SK-N-DZ (cell line): Measurements from ENCODE around the gene OR56B1. TPM values are rescaled to one million over a fixed set of nuclear protein-coding genes. Genes with fewer than 3 reads are reported as not detected.
"Not testable (repeated sequence)": the region's sequence is repeated elsewhere in the genome, so short reads cannot be mapped to it uniquely, and the experiment has no call there.

Source experiments
- DNase-seq: peaks from one replicate; pipeline ENCODE4 v3.0.0-alpha.2; 2015; ENCODE audit warnings: low spot score
- polyA plus RNA-seq, 2 experiments: library from polyadenylated mRNA; depleted of rRNA; stranded (reverse); fragments of >200 nt; gene quantifications; 2 replicates each; pipeline ENCODE4 v1.2.3, GENCODE V29; 2014

Gene OR56B1, protein sequence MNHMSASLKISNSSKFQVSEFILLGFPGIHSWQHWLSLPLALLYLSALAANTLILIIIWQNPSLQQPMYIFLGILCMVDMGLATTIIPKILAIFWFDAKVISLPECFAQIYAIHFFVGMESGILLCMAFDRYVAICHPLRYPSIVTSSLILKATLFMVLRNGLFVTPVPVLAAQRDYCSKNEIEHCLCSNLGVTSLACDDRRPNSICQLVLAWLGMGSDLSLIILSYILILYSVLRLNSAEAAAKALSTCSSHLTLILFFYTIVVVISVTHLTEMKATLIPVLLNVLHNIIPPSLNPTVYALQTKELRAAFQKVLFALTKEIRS
- not detected in 2 replicates for polyA plus RNA-seq (2014; cell fraction: cytosol; rRNA removed)
- polyA plus RNA-seq (2014; cell fraction: nucleus; rRNA removed): not detected in 2 replicates

DNA sequence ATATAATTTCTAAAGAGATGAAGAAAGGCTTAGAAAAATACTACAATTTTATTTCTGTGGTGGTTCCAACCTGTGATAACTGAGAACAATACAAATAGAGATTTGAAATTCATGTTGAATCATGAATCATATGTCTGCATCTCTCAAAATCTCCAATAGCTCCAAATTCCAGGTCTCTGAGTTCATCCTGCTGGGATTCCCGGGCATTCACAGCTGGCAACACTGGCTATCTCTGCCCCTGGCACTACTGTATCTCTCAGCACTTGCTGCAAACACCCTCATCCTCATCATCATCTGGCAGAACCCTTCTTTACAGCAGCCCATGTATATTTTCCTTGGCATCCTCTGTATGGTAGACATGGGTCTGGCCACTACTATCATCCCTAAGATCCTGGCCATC is at the start of gene OR56B1:
OR56B1 (plus strand) TSS at position 53 of the 400 bp plus-strand sequence; CDS start at position 122, 69 bp downstream.
- no peak for DNase-seq

DNA sequence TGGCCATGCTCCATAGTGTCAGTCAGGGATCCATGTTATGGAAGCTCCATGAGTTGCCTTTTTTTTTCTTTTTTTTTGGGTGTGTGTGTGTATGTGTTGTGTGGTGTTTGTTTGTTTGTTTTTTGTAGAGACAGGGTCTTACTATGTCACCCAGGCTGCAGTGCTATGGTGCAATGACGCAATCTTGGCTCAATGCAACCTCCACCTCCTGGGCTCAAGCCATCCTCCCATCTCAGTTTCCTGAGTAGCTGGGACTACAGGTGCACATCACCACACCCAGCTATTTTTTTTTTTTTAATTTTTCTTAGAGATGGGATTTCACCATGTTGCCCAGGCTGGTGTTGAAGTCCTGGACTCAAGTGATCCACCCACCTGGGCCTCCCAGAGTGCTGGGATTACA is 47.8 kb upstream of the OR56B1 start:
- no peak for DNase-seq

DNA sequence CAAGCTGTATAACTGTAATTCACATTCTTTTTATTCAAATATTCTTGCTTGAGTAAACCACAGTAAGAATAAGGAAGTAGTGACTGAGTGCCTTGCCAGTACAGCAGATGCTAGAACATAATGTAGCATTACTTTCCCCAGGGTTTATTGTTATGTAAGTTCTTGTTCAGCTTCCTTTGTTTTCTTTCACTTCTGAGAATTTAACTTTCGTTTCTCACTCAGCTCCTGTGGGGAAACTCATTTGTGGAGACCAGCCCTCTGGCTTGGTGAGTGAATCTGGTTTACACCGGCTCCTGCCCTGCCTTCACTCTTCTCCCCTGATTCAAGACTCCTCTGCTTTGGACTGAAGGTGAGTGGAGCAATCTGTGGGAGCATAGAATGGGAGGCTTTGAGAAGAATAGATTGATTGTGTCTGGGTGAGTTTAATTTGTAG is 46.7 kb upstream of the OR56B1 start, which contains the start of gene TRIM22:
TRIM22 (plus strand) TSS at position 240 of the 433 bp plus-strand sequence. CDS start 6,443 bp downstream, outside the sequence.
- no peak for DNase-seq

DNA sequence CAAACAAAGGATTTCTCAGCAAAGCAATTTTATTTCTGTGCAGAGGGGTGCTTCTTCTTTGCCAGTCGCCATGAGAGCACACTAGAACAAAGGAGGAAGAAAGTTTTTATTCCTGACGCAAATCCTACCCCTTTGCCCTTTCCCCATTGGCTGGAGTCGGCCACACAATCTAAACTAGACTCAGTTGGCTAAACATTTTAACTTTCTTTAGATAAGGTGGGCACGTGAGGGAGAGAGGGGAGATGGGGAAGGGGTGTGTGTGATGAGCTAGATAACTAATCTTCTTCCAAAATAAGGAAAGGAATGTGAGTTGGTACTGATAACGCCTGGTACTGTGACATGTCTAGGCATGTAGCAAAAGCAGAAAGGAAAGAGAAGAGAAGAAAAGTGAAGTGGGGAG is 46.0 kb upstream of the OR56B1 start:
- no peak for DNase-seq

DNA sequence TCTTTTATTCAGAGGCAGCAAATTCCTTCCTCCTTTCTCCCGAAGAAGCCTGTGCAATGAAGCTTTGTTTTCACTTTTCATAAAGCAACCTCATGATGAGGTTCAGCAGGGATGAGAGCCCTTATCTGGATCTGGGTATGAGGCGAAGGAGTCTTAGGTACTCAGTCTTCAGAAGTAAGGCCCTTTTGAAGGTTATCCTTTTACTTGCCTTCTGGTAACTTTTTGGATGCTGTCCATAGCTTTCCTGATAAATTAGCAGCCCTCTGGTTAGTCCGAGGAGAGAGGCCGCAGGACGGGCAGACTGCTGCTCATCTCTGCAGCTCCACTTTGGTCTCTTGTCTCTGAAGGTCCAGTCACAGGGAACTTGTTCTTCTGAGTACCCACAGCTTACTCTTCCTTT is 45.5 kb upstream of the OR56B1 start:
- no peak for DNase-seq

DNA sequence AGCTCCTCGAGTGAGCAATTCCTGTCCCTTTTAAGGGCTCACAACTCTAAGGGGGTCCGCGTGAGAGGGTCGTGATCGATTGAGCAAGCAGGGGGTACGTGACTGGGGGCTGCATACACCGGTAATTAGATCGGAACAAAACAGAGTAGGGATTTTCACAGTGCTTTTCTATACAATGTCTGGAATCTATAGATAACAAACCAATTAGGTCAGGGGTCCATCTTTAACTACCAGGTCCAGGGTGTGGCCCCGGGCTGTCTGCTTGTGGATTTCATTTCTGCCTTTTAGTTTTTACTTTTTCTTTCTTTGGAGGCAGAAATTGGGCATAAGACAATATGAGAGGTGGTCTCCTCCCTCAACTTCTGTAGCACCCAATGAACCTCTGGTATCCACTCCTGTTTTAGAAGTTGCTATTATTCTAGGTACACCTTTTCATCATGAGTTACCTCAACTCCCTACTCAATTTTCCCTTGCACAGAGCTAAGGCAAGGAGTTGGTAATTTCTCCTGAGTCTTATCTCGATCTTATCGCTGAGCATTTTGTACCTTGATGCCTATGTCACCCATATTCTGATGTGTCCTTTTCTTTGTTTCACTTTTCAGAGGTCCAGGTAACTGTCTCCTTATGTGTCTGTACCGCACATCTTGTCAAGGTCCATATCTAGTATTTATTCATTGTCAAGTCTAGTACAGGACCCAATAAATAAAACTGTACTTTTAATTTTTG is 44.8 kb upstream of the OR56B1 start:
- DNase-seq: not testable (repeated sequence)

DNA sequence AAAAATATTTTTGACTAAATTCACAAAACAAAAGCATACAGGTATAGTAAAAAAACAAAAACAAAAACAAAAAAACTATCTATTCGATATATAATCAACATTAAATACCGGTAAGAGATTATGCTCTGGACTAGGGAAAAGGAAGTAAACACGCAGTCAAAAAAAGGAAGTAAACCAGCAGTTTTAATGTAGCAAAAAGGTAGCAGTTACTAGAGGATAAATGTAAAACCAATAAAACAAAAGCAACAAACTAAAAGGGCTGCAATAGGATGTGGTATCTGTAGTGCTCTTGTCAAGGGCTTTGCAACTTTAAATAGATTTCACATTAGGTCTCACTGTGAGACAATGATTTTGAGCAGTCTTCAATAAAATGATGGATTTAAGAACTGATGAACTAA is 44.3 kb upstream of the OR56B1 start:
- DNase-seq: no peak

DNA sequence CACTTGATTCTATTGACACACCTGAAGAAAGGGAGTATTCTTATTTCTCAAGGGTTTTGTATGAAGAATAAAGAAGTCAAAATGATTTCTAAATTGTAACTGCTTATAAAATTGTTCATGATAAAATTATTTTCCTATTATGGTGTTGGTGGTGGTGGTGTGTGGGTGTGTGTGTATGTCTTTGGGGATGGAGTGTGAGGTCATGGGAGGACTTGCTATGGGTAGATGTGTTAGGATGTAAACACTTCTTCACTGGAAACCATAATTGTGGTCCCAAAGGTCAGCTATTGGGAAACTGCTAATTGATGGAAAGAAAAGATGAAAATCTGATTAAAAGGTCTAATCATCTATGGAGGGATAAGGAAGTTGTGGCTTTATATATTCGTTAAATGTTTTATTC is 41.6 kb upstream of the OR56B1 start:
- DNase-seq: no peak

DNA sequence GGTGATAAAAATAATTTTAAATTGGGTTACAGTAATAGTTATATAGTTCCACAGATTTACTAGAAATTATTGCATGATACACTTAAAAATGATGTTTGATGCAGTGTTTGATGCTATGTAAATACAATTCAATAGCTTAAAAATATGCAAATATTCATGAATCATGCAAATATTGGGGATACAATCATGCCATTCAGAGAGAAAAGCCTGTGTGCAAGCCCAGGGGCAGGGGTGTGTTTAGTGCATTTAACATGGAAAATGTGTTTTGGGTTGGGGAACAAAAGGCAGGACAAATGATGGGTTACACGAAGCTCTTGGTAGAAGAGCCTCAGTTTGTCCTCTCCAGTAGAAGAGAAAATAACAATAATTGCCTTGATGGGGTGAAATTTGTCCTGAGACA is 40.7 kb upstream of the OR56B1 start:
- no peak for DNase-seq

DNA sequence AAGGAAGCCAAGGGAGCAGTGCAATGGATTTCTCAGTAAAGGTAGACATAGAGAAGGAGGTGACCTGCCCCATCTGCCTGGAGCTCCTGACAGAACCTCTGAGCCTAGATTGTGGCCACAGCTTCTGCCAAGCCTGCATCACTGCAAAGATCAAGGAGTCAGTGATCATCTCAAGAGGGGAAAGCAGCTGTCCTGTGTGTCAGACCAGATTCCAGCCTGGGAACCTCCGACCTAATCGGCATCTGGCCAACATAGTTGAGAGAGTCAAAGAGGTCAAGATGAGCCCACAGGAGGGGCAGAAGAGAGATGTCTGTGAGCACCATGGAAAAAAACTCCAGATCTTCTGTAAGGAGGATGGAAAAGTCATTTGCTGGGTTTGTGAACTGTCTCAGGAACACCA is 40.0 kb upstream of the OR56B1 start:
- DNase-seq: no peak

DNA sequence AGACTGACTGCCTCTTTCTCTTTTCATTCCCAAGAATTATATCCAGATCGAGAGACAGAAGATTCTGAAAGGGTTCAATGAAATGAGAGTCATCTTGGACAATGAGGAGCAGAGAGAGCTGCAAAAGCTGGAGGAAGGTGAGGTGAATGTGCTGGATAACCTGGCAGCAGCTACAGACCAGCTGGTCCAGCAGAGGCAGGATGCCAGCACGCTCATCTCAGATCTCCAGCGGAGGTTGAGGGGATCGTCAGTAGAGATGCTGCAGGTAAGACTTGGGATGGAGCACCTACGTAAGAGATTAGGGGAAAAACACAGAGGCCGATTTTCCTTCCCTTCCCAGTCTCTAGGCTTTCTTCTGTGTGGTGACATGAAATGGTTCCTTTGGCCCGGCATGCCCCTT is 38.0 kb upstream of the OR56B1 start:
- DNase-seq: no peak

DNA sequence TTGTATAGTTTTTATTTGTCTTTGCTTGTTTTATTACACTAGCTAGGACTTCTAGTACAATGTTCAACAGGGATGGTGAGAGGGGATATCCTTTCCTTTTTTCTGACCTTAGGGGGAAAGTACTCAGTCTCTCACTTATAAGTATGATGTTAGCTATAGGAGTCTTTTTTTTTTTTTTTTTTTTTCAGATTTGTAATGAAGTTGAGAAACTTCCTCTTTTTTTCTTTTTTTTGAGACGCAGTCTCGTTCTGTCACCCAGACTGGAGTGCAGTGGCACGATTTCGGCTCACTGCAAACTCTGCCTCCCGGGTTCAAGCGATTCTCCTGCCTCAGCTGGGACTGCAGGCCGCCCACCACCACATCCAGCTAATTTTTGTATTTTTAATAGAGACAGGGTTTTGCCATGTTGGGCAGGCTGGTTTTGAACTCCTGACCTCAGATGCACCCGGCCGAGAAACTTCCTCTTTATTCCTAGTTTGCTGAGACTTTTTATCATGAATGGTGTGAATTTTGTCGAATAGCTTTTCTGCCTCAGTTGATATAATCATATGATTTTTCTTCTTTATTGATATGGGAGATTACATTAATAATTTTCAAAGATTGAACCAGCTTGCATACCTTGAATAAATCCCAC is 35.7 kb upstream of the OR56B1 start:
- no peak for DNase-seq

DNA sequence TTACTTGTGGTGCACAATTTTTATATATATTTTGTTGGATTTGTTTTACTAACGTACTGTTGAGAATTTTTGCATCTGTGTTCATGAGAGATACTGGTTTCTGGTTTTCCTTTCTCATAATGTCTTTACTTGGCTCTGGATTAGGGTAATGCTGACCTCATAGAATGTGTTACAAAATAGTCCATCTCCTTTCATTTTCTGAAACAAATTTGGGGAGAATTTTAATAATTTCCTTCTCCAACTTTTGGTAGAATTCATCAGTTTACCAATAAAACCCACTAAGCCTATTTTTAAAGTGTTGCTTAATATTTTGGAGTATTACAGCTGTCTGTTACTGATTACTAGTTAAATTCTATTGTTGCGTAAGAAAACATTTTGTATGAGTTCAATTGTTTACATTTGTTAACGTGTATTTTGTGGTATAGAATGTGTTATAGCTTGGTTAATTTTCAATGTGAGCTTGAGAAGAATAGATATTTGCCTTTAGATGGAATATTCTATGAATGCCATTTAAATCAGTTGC is 35.1 kb upstream of the OR56B1 start:
- DNase-seq: no peak

DNA sequence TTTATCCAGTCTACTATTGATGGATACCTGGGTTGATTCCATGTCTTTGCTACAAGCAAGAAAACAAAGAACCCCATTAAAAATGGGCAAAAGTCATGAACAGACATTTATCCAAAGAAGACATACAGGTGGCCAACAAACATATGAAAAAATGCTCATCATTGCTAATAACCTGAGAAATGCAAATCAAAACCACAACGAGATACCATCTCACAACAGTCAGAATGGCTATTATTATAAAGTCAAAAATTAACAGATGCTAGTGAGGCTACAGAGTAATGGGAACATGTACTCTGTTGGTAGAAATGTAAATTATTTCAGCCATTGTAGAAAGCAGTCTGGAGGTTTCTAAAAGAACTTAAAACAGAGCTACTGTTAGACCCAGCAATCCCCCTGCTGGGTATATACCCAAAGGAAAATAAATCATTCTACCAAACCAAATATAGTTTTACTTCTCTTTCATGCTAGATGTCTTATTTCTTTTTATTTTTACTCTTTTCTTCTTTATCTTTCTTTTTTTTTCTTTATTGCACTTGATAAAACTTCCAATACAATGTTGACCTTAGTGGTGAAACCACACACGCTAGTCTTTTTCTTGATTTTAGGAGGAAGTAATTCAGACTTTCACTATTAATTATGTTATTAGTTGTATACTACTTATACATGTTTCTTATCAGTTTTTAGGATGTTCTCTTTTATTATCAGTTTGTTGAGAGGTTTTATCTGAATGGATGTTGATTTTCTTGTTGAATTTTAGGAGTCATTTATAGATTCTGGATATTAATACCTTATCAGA is 32.3 kb upstream of the OR56B1 start:
- DNase-seq: no peak

DNA sequence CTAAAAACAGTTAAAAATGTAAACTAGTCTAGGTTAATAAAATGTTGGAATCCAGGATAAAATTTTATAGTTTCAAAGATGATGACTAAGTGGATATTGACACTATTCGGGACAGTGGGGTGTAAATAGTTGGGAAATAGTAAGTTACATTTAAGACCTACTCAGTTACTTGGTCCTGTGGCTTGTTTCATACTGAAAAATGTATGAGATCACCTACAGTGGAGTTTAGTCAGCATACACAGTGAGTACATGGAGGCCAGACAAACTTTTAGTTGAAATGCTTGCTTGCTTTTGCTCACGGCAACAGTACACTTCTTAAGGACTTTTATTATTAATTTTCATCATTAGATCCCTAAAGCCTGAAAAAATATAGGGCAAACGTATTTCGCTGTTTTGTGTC is 30.6 kb upstream of the OR56B1 start:
- DNase-seq: no peak

DNA sequence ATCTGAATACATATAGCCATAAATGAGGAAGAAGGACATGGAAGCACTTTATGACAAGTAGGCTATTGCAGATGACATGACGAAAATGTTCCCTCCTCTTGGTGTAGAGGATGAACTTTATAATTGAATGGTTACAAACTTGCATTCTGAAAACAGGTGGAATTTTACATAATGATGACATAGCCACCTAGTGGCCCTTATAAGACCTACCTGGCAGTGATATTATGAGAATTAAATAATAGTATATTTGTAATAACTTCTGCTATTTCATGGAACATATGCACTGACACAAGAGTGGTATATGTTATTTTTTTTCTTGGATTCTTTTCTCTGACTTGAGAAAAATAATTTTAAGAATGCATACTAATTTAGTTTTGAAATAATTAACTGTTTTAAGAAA is 23.7 kb upstream of the OR56B1 start:
- DNase-seq: no peak

DNA sequence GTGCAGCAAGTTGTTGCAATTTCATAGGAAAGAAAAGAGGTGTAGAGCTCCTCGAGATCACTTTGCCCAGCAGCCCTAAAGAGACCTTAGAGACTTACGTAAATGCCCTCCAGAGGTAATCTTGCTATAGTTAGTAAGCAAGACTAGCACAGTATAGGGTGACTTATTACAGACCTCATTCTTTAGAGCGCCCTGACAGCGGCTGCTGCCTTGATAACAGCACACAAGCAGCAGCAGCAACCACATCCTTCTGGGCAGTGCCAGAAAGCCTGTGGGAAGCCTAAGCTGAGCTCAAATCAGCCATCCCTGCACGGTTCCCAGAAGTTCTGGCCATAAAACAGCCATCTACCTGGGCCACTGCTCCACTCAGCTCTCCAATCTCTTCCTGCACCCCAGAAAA is 22.6 kb upstream of the OR56B1 start:
- DNase-seq: no peak

DNA sequence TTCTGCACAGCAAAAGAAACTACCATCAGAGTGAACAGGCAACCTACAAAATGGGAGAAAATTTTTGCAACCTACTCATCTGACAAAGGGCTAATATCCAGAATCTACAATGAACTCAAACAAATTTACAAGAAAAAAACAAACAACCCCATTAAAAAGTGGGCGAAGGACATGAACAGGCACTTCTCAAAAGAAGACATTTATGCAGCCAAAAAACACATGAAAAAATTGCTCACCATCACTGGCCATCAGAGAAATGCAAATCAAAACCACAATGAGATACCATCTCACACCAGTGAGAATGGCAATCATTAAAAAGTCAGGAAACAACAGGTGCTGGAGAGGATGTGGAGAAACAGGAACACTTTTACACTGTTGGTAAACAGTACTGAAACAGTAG is 19.7 kb upstream of the OR56B1 start:
- not testable (repeated sequence) for DNase-seq

DNA sequence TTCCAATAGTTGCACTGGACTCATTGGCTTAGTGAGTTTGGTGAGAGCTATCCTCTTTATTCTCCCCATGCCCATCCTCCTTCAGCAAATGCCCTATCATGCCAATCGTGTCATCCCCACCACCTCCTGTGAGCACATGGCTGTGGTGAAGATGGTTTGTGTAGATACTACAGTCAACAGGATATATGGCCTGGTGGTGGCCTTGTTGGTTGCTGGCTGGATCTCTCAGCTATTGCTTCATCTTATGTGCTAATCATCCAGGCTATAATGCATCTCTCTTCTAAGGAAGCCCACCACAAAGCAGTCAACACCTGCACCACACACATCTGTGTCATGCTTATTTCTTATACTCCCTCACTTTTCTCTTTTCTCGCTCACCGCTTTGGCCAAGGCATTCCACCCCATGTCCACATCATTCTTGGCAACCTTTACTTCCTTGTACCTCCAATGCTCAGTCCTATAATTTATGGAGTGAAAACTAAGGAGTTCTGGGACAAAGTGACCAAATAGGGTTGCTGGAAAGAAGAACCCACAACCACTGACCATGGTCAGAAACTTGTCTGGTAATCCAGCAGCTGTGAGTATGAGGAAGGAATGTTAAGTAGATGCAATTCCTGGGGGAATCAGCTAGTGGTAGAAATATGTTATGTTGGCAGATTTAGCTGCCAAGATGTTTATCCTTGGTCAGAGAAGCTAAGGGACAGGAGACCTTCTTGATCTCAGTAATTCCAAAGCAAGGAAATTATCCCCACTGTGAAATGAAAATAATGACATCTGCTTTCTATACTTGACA is 16.3 kb upstream of the OR56B1 start:
- DNase-seq: no peak

DNA sequence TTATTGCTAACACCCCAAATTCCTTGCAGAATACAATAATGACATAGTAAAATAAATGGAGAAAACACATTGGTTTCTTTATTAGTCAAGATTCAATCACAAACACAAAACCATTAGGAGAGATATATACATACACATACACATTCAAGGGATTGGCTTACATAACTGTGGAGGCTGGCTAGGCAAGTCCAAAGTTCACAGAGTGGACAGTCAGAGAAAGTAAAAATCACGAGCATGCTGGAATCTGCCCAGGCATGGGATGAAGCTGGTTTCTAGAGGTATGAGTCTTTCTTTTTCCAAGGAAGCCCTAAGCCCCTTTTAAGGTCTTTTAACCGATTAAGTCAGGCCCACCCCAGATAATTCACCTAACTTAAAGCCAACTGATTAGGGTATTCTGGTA is 13.6 kb upstream of the OR56B1 start:
- no peak for DNase-seq

DNA sequence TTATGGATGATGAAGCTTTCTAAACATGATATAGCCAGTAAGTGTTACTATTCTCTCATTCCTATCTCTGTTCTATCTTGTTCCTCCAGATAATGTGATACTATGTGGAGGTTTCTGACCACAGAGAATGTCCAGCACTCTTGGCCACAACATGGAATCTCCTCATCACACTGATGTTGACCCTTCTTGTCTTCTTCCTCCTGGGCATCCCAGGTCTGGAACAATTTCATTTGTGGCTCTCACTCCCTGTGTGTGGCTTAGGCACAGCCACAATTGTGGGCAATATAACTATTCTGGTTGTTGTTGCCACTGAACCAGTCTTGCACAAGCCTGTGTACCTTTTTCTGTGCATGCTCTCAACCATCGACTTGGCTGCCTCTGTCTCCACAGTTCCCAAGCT is 9.9 kb upstream of the OR56B1 start:
- DNase-seq: no peak
